ENCODE results near the gene TBC1D1.
A peak's percentile ranks its signal among the peaks of the same experiment; 100 is the strongest.

The TBC1D1 gene

GRCh38 chr4:38046727-38047489 is 156.0 kb downstream of the TBC1D1 start:
- H3K27ac ChIP-seq: peak overlapping the region; percentile 18; the same call in 1 of the 2 replicates
- TF ChIP-seq CTCF (conservative IDR thresholded peaks at IDR 0.05) (no peak), ZFX (IDR thresholded peaks at IDR 0.05) (no peak)

GRCh38 chr4:38049545-38050170 is 158.8 kb downstream of the TBC1D1 start:
- H3K27ac ChIP-seq: no peak overlapping the region
- TF ChIP-seq CTCF (conservative IDR thresholded peaks at IDR 0.05): no peak
- no peak for TF ChIP-seq ZFX (IDR thresholded peaks at IDR 0.05)

DNA sequence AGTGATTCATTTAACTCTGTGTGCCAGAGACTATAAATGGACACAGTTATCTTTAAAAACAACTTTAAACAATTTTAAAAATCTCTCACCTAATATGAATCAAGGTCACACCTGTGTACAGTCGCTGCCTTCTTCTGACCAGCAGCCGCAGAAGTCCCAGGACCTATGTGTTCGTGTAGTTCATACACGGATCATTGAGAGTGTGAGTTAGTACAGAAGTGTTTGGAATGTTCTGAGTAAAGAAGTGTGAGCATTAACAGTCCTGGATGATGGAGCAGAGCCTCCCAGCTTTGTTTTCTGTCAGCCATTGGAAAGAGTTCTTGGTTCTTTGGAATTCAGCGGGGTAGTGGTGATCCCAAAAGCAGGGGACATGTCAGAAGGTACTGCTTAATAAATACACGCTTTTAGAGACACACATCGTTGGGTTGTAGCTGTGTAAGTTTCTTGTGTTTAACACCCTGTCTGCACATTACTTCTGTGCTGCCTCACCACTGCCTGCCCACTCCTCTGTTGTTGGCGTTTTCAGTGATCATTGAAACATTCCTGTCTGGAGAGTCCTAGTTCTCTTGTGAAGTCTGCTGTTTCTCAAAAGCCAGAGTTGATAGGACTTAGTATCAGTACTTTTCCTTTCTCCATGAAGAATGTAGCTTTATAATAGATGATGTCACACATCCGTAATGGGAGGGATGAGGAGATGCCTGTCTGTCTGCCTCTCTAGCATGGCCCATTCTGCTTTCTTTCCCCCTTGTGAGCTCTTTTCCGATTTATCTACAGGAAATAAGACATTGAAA is 159.9 kb downstream of the TBC1D1 start:
- TF ChIP-seq ZFX (IDR thresholded peaks at IDR 0.05) (no peak), CTCF (conservative IDR thresholded peaks at IDR 0.05) (no peak)
- no peak overlapping the region for H3K27ac ChIP-seq

DNA sequence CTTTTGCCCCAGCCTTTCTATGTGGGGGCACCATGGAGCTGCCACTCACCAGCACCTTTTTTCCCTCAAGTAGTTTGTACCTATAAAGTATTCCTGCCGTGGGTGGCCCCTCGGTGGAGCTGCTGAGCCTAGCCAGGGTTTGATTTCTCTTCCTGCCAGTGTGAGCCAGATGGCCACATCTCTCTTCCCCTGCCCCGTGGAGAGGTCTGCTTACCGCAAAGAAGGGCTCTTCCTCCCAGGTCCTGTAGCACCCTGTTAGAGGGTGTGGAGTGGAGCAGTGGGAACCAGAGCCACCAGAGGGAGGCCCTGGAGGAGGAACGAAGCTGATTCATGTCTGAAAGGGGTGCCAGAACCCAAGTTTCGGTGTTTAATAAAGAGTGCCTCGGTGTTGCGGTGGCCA is 164.7 kb downstream of the TBC1D1 start:
- no peak overlapping the region for H3K27ac ChIP-seq
- TF ChIP-seq CTCF (conservative IDR thresholded peaks at IDR 0.05): no peak
- TF ChIP-seq ZFX (IDR thresholded peaks at IDR 0.05): no peak

DNA sequence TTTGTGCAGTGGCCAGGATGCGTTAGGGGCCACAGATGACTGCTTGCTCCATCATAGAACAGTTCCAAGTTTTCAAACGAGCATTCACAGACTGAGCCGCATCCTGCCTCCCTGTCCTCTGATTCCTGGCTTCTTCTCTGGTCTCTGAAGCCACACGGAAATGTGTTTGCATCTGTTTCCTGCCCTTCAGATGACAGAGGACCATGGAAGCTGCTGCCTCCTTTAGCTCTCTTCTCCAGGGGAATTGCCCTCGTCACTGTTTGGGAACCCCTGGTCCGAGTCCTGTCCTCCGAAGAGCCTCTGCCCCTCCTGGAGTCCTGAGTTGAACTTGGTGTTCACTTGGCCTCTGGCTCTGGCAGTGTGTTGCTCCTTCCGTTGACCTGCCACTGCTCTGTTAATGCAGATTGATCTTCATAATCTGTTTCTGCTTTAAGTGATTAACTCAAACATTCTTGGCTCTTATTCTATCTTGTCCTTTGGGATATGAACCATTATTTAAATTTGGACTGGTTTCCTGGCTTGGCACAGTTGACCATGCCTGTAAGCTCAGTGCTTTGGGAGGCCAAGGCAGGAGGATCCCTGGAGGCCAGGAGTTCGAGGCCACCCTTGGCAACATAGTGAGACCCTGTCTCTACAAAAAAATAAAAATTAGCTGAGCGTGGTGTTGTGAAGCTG is 165.3 kb downstream of the TBC1D1 start:
- H3K27ac ChIP-seq: no peak overlapping the region
- TF ChIP-seq ZFX (IDR thresholded peaks at IDR 0.05) (no peak), CTCF (conservative IDR thresholded peaks at IDR 0.05) (no peak)

GRCh38 chr4:38058151-38058550 is 167.3 kb downstream of the TBC1D1 start:
- TF ChIP-seq ZFX (IDR thresholded peaks at IDR 0.05) (no peak), CTCF (conservative IDR thresholded peaks at IDR 0.05) (no peak)
- no peak overlapping the region for H3K27ac ChIP-seq
